Measurements from ENCODE around the gene MMP7. TPM values are rescaled to one million over a fixed set of nuclear protein-coding genes. Genes with fewer than 3 reads are reported as not detected.

MMP7 gene
- polyA plus RNA-seq, 1 donor (not counting 4 experiments of a cell fraction or from before 2014, with no cell fraction given): 0.81 TPM

- Histone ChIP-seq H3K9me3 (ENCODE audit: control insufficient read depth, low read depth, low read length) (no peaks in the 10 kb centered on the region), H3K79me2 (ENCODE audit: control insufficient read depth, insufficient read depth, low read length) (no peaks in the 10 kb centered on the region), H2AFZ (ENCODE audit: control insufficient read depth, low read length) (no peak overlapping the region), H3K27me3 (ENCODE audit: control insufficient read depth, extremely low read depth, insufficient read depth, low read length) (no peaks in the 10 kb centered on the region), H3K27ac (ENCODE audit: control insufficient read depth, insufficient read depth, low read length) (peak overlapping the region; percentile 6), H4K20me1 (ENCODE audit: control insufficient read depth, extremely low read depth, insufficient read depth, low read length) (no peaks in the 10 kb centered on the region), H3K4me3 (ENCODE audit: control insufficient read depth in 2 of 3, extremely low read depth in 1 of 3, insufficient read depth in 2 of 3, low read depth in 1 of 3, low read length in 3 of 3) (no peak overlapping the region), H3K36me3 (ENCODE audit: control insufficient read depth in 2 of 2, extremely low read depth in 1 of 2, insufficient read depth in 2 of 2, low read length in 2 of 2) (no peaks in the 10 kb centered on the region), H3K4me2 (ENCODE audit: control insufficient read depth, extremely low read depth, insufficient read depth, low read depth, low read length) (no peak overlapping the region), H3K9me1 (ENCODE audit: control insufficient read depth, extremely low read depth, insufficient read depth, low read length) (no peaks in the 10 kb centered on the region), H3K4me1 (ENCODE audit: control insufficient read depth, extremely low read depth, insufficient read depth, low read length) (peaks cover 22% of the 10 kb centered on the region), H3K9ac (ENCODE audit: control insufficient read depth, extremely low read depth, insufficient read depth, low read length) (no peak overlapping the region)
- FAIRE-seq (peak; percentile 69), DNase-seq (ENCODE audit: low read depth, low spot score) (peak; percentile 30)
- no peak for TF ChIP-seq CTCF (optimal IDR thresholded peaks at IDR 0.05 in 1 of 3, IDR thresholded peaks at IDR 0.05 in 1 of 3, conservative IDR thresholded peaks at IDR 0.05 in 1 of 3; ENCODE audit: extremely low read depth in 1 of 3, insufficient read depth in 2 of 3, low read length in 3 of 3)
- no peak for TF ChIP-seq EZH2 (IDR thresholded peaks at IDR 0.05; ENCODE audit: low read length)
- dilution Hi-C loops (cut with MboI; ENCODE audit: extremely low pct_ligation_motif_present, low sequenced_read_pairs): no loop called here
These were observed 23.3 kb upstream of the MMP7 start for GRCh38 chr11:102553835-102554282.

- no peak for TF ChIP-seq EZH2 (IDR thresholded peaks at IDR 0.05; ENCODE audit: low read length)
- TF ChIP-seq CTCF (optimal IDR thresholded peaks at IDR 0.05 in 1 of 3, IDR thresholded peaks at IDR 0.05 in 1 of 3, conservative IDR thresholded peaks at IDR 0.05 in 1 of 3; ENCODE audit: extremely low read depth in 1 of 3, insufficient read depth in 2 of 3, low read length in 3 of 3): no peak
- H3K9me1 ChIP-seq (ENCODE audit: control insufficient read depth, extremely low read depth, insufficient read depth, low read length): no peaks in the 10 kb centered on the region
- dilution Hi-C loops (cut with MboI; ENCODE audit: extremely low pct_ligation_motif_present, low sequenced_read_pairs): no loop called here
- DNase-seq (ENCODE audit: low read depth, low spot score) (peak; percentile 60), FAIRE-seq (peak; percentile 83)
- H3K27me3 ChIP-seq (ENCODE audit: control insufficient read depth, extremely low read depth, insufficient read depth, low read length): no peaks in the 10 kb centered on the region
- H3K4me2 ChIP-seq (ENCODE audit: control insufficient read depth, extremely low read depth, insufficient read depth, low read depth, low read length): peak overlapping the region; percentile 13
- H3K4me1 ChIP-seq (ENCODE audit: control insufficient read depth, extremely low read depth, insufficient read depth, low read length): peaks cover 22% of the 10 kb centered on the region
- peak overlapping the region; percentile 53 for H3K27ac ChIP-seq (ENCODE audit: control insufficient read depth, insufficient read depth, low read length)
- H4K20me1 ChIP-seq (ENCODE audit: control insufficient read depth, extremely low read depth, insufficient read depth, low read length): no peaks in the 10 kb centered on the region
- peak overlapping the region; percentile 32 for H2AFZ ChIP-seq (ENCODE audit: control insufficient read depth, low read length)
- no peaks in the 10 kb centered on the region for H3K36me3 ChIP-seq (ENCODE audit: control insufficient read depth in 2 of 2, extremely low read depth in 1 of 2, insufficient read depth in 2 of 2, low read length in 2 of 2)
- H3K9me3 ChIP-seq (ENCODE audit: control insufficient read depth, low read depth, low read length): no peaks in the 10 kb centered on the region
- H3K4me3 ChIP-seq (ENCODE audit: control insufficient read depth in 2 of 3, extremely low read depth in 1 of 3, insufficient read depth in 2 of 3, low read depth in 1 of 3, low read length in 3 of 3): no peak overlapping the region
- H3K9ac ChIP-seq (ENCODE audit: control insufficient read depth, extremely low read depth, insufficient read depth, low read length): no peak overlapping the region
- H3K79me2 ChIP-seq (ENCODE audit: control insufficient read depth, insufficient read depth, low read length): no peaks in the 10 kb centered on the region
These were observed 22.1 kb upstream of the MMP7 start for GRCh38 chr11:102552447-102553194.

Measured in keratinocyte (primary cell).